GM19324 (cell line): Measurements from ENCODE around the gene SP2.
"Not testable (repeated sequence)": the region's sequence is repeated elsewhere in the genome, so short reads cannot be mapped to it uniquely, and the experiment has no call there.

Experiments used
- ATAC-seq: cut with Tn5 transposase; IDR thresholded peaks from one replicate; pipeline ENCODE4 v1.9.1; 2021; ENCODE audit warnings: mild to moderate bottlenecking, moderate library complexity; ENCODE audit not compliant: unreplicated experiment, low FRiP score

The SP2 gene

DNA sequence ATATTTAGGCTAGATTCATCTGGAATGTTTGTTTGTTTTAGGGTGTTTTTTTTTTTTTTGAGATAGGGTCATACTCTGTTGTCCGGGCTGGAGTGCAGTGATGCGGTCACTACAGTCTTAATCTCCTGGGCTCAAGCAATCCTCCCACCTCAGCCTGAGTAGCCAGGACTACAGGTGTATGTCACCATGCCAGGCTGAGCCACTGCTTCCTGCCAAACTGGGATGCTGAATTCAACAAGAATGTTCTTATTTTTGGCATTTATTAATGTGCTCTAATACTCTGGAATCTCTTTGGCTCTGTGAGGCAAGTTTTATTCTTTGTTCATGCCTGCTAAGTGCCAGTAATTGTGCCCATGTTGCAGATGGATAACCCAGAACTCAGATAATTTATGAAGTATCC lies 21.5 kb downstream of the SP2 start:
- ATAC-seq = no peak

GRCh38 chr17:47918006-47918405 lies 22.0 kb downstream of the SP2 start:
- ATAC-seq = no peak

DNA sequence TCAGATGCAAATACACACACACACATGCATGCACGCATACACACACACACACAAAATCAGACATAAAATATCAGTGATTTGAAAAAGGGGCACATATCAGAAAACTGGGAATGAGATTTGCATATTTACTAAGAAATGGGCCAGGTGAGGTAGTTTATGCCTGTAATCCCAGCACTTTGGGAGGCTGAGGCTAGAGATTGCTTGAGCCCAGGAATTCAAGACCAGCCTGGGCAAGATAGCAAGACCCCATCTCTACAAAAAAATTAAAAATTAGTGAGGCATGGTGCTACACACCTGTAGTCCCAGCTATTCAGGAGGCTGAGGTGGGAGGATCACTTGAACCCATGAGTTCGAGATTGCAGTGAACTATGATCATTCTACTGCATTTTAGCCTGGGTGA lies 23.0 kb downstream of the SP2 start:
- no peak for ATAC-seq

DNA sequence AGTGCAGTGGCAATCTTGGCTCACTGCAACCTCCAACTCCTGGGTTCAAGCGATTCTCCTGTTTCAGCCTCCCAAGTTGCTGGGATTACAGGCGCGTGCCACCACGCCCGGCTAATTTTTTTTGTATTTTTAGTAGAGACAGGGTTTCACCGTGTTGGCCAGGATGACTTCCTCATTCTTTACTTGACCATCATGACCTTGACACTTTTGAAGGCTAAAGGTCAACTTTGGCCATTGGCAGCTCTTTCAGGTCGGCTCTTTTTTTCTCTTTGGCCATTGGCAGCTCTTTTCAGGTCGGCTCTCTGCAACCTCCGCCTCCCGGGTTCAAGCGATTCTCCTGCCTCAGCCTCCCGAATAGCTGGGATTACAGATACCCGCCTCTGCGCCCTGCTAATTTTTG lies 23.9 kb downstream of the SP2 start:
- ATAC-seq = not testable (repeated sequence)

- ATAC-seq = no peak
Observed at GRCh38 chr17:47924785-47925677, 29.0 kb downstream of the SP2 start.

DNA sequence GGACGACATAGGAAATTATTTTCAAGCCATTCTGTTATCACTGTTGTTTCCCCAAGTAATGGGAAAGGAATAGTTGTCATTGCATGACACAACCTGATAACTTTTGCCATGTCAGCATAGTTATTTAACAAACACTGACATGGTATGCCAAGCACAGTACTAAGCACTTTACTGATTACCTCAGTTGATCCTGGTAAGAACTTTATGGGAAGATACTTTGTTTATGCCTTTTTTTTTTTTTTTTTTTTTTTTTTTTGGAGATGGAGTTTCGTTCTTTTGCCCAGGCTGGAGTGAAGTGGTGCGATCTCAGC lies 29.6 kb downstream of the SP2 start:
- ATAC-seq = no peak

GRCh38 chr17:47927821-47928400 lies 31.9 kb downstream of the SP2 start:
- no peak for ATAC-seq

DNA sequence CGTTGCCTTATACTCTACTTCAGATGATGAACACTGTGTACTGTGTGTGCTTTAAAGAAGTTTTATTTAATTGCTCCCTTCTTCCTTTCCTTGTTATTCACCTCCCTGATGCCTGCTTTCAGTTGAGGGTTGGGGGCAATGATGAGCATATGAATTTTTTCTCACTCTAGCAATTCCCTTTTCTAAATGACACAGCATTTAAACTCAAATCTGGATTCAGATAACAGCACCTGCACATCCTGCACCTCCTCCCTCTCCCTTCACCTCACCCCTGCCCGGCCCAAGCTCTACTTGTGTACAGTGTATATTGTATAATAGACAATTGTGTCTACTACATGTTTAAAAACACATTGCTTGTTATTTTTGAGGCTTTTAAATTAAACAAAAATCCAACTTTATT lies 32.4 kb downstream of the SP2 start:
- ATAC-seq = no peak

GRCh38 chr17:47929218-47930000 lies 33.4 kb downstream of the SP2 start:
- ATAC-seq = no peak

- no peak for ATAC-seq
Observed at GRCh38 chr17:47931848-47932247, 35.8 kb downstream of the SP2 start.

DNA sequence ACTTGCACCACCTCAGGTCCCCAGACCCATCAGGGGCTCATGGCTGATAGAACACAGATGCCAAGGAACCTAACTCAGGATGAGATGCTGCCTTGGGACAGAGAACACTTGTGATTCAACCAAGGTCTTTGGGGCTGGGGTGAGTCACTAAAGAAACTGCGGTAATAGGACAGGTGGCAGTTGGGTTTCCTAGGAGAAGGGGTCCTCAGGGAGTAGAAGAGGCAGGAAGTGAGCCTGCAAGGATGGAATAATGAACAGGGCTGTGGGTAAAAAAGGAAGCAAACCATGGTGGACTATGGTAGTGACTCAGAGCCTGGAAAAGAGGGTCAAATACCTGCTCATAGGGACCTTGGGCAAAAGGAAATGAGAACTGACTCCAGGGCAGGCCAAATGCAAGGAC lies 38.8 kb downstream of the SP2 start:
- no peak for ATAC-seq

- not testable (repeated sequence) for ATAC-seq
Observed at GRCh38 chr17:47935468-47935867, 39.4 kb downstream of the SP2 start.

DNA sequence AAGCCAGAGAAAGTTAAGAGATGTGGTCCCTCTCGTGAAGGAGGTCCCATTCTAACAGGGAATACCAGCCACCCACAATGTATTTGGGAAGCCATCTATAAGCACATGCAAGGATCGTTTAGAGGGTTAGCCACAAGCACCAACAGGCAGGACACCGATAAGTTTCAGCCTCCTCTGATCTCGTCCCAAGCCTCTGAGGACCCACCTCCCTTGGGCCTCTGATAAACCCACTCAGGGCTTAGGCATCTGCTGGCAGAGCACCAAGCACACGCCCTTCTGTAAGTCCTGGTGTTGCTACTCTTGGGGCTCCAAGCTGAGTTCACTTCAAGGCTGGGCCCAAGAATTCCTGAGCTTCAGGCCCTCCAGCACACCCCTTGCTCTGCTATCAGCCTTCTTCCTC lies 39.9 kb downstream of the SP2 start:
- no peak for ATAC-seq

DNA sequence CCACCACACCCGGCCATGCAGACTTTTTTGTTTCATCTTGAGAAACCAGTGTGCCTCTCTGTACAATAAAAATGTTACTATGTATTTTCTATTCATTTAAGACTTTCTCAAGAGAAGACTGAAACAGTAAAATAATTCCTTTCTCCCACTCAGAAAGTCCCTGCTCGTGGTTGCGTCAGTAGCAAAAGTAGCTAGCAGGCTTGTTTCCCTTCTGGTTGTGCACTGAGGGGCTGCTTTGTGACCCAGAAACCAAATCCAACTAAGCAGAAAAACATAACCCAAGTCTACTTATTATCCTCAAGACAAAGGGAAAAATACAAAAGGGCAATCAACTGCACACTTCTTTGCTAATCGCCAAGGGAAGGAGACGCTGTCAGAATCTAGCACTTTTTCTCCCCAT lies 41.9 kb downstream of the SP2 start:
- ATAC-seq = no peak

DNA sequence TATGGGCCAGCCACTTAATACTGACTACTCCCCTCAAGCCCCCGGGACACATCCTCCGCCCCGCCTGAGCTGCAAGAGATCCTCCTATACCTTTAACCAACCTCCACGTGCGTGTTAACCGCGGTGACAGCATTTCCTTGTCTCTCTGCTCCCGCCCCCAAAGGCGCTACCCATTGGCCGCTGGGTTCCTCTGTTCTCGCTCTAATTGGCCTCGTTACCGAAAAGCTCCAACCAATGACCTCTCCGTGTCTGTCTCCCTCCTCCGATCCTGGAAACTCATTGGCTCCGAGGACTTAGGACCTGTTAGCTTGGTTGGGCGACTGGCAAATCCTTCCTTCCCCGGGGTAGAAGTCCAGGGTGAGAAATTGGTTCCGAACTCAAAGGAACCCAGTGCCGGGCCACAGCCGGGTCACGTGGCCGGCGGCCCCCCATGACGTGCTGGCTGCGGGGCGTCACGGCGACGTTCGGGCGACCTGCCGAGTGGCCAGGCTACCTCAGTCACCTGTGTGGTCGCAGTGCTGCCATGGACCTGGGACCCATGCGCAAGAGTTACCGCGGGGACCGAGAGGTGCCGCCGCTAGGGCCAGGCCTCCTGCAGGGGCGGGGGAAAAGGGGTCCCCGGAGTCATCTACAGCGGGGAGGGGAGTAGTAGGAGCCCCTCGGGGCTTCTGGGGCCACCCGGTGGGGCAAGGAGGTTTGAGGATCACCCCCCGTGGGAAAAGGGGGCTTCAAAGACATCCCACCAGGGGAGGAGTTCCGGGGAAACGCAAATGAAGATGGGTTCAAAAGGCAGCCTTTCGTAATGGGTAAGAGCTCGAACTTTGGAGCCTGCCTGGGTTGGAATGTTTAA lies 45.4 kb downstream of the SP2 start, which contains the start of gene PNPO:
TSS of gene PNPO (plus strand) at position 326 of the 850 bp plus-strand sequence. CDS start at position 431, 105 bp downstream.
- peak; percentile 95 for ATAC-seq

- ATAC-seq = no peak
Observed at GRCh38 chr17:47942096-47942510, 46.1 kb downstream of the SP2 start.

DNA sequence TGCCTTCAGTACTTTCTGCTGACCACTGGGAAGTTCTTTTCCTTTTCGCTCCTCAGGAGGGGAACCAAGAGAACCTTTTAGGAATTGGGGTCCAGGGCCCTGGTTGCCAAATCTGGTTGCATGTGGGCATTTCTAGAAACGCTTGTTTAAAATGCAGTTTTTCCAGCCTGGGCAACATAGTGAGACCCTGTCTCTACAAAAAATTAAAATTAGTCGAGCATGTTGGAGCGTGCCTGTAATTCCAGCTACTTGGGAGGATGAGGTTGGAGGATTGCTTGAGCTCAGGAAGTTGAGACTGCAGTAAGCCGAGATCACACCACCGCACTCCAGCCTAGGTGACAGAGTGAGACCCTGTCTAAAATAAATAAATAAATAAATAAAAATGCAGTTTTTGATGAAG lies 46.5 kb downstream of the SP2 start:
- no peak for ATAC-seq

DNA sequence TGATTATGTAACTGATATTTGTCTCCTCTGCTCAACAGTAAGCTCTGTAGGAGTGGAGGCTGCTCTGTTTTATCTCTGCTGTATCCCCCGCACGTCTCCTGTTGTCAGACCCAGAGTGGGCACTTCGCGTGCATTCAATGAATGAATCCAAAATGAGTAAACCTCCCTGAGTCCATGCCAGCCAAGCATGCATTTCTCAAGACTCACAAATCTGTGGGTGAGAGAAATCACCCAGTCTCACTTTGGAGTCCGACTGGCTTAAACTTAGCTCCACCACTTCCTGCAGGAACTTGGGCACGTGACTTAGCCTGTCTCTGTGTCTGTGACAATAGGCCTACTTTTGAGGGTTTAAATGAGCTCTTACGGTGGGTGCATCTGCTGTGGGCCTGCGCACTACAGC lies 49.0 kb downstream of the SP2 start:
- no peak for ATAC-seq

DNA sequence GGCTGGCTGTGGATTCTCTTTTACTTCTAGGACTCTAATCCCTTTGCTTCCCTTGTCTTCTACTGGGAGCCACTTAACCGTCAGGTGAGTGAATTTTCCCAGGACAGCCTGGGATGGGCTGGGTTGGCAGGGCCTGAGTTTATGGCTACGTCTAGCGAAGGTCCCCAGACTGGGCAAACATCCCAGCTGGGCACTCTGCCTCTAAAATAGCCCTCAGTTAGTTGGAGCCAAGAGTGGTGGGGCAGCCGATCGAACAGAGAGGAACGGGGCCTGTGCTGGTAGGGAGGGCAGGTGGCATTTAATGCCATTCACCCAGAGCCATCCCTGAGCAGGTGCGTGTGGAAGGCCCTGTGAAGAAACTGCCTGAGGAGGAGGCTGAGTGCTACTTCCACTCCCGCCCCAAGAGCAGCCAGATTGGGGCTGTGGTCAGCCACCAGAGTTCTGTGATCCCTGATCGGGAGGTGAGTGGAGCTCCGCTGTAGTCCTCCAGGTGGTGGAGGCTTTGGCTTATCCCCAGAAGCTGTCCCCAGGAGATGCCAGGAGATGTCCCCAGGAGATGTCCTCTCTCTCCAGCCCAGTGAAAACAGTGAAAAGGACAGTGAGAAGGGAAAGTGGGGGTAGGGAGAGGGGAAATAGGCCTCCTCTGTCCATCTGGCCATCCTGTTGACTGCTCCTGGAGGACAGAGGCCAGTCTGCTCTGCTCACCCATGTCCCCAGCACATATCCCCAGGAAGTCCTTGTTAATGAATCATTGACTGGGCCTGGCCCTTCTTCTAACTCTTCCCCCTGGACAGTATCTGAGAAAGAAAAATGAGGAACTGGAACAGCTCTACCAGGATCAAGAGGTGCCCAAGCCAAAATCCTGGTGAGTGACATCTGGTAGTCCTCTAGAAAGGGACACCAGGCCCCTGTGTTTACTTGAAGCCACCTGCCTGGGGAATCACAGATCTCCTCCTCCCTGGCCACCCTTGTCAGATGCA lies 49.8 kb downstream of the SP2 start:
- ATAC-seq = no peak
